SH-SY5Y (cell line): Measurements from ENCODE around the gene KLHDC8B.

ENCODE experiments used
- GATA2 ChIP-seq: IDR thresholded peaks from 2 replicates; pipeline ENCODE4 v1.6.1; 2011; ENCODE audit warnings: mild to moderate bottlenecking, low read depth, low read length
- GATA3 ChIP-seq: IDR thresholded peaks from 2 replicates; pipeline ENCODE4 v1.6.1; 2011; ENCODE audit warnings: low read depth, mild to moderate bottlenecking, low read length, moderate library complexity

DNA sequence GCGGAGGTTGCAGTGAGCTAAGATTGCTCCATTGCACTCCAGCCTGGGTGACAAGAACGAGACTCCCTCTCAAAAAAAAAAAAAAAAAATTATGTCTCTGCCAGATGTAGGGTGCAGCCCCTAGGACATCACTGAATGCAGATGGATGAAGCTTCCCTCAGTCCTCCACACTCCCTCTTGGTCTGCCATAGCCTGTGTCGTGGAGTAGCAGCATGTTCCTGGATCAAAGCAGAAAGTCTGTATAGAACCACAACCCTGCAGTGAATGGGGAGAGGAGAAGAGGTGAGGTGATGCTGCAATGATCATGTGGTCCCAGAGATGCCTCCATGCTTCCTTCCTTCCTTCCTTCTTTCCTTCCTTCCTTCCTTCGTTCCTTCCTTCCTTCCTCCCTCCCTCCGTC, 23.2 kb upstream of the KLHDC8B start:
- TF ChIP-seq GATA3 (no peak), GATA2 (no peak)
